K562 (cell line): ENCODE results near the gene FYB2.

Experiments used
- BCOR ChIP-seq: fragments of 450-650 bp; IDR thresholded peaks from 2 replicates; pipeline ENCODE4 v1.6.1; 2016
- CTCF ChIP-seq, 3 experiments: IDR thresholded peaks in 2 of 3; conservative IDR thresholded peaks in 1 of 3; 2 replicates each; pipeline ENCODE4 v1.5.1; 2011 to 2012; ENCODE audit warnings: low read length in 3 of 3, mild to moderate bottlenecking in 3 of 3, control low read depth in 2 of 3, improper control_type of control experiment in 1 of 3, inconsistent platforms in 1 of 3, low read depth in 1 of 3, mixed read lengths in 1 of 3, moderate library complexity in 1 of 3; ENCODE audit not compliant: insufficient read depth in 2 of 3
- EZH2 ChIP-seq: IDR thresholded peaks from 2 replicates; pipeline ENCODE4 v1.6.1; 2012; ENCODE audit warnings: low read depth, mild to moderate bottlenecking, inconsistent platforms, low read length, borderline replicate concordance
- GABPA ChIP-seq: fragments of 200-800 bp; sonication (Bioruptor generic); conservative IDR thresholded peaks from 2 replicates; pipeline ENCODE4 v1.6.1; 2016; ENCODE audit warnings: low read depth, missing genetic modification characterization, missing compliant biosample characterization
- TF ChIP-seq, protein P1 (sequence below), 3 experiments: fragments of 200-800 bp in 1 of 3; sonication (Bioruptor generic) in 1 of 3; sonication (generic) in 1 of 3; formaldehyde crosslinking in 1 of 3; IDR thresholded peaks; 2 replicates each; pipeline versions ENCODE4 v1.6.1 to v1.8.0; 2016 to 2022; ENCODE audit warnings: mild to moderate bottlenecking in 2 of 3, missing compliant biosample characterization in 2 of 3, missing genetic modification characterization in 2 of 3, missing genetic modification reagents in 1 of 3
- TF ChIP-seq, protein P2 (sequence below): IDR thresholded peaks from 3 replicates; pipeline ENCODE4 v1.6.1; 2011; ENCODE audit warnings: borderline replicate concordance, mild to moderate bottlenecking; ENCODE audit not compliant: insufficient read length, insufficient read depth

DNA sequence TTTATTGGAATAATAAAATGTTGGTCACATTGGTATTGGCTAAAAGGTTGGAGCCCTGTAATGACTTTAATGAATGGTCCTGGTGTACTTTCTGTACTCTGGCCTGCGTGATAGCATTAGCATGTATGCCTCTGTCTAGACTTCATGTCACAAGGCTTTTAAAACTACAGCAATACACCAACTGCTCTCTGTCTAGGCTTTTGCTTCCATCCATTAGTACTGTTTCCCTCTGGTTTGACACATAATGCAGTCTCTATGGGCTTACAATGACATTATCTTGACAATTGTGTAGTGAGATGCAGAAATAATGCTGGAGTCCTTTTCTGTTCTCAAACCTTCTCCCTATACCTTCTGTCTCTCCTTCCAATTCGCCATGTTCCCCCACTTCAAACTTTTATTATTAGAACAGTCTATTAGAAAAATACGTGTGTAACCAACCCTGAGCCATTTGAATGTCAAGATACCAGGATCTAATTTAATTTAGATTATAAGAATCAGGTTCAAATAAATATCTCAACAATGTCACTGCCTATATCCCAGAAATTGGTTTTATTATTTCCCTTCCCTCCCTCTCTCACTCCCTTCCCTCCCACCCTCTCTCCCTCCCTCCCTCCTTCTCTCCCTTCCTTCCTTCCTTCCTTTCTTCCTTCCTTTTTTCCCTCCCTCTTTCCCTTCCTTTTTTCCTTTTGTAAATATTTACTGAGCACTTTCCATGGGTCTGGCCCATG, 44.2 kb upstream of the FYB2 start:
- TF ChIP-seq, protein P1, sequence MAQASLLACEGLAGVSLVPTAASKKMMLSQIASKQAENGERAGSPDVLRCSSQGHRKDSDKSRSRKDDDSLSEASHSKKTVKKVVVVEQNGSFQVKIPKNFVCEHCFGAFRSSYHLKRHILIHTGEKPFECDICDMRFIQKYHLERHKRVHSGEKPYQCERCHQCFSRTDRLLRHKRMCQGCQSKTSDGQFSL (CRISPR knock-in tag; IDR thresholded peaks at IDR 0.05) = no peak
- TF ChIP-seq, protein P1 (tag; IDR thresholded peaks at IDR 0.05) = no peak
- TF ChIP-seq BCOR (no peak), CTCF (IDR thresholded peaks at IDR 0.05 in 2 of 3, conservative IDR thresholded peaks at IDR 0.05 in 1 of 3; ENCODE audit: insufficient read depth in 2 of 3, low read depth in 1 of 3, low read length in 3 of 3) (no peak), GABPA (no peak), EZH2 (no peak)
- TF ChIP-seq, protein P2, sequence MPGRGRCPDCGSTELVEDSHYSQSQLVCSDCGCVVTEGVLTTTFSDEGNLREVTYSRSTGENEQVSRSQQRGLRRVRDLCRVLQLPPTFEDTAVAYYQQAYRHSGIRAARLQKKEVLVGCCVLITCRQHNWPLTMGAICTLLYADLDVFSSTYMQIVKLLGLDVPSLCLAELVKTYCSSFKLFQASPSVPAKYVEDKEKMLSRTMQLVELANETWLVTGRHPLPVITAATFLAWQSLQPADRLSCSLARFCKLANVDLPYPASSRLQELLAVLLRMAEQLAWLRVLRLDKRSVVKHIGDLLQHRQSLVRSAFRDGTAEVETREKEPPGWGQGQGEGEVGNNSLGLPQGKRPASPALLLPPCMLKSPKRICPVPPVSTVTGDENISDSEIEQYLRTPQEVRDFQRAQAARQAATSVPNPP = no peak
